HG02884 (cell line): Measurements from ENCODE around the gene RYR3.

ENCODE experiments used
- ATAC-seq: cut with Tn5 transposase; IDR thresholded peaks from one replicate; pipeline ENCODE4 v1.9.1; 2021; ENCODE audit warnings: mild to moderate bottlenecking, moderate library complexity; ENCODE audit not compliant: unreplicated experiment

Gene RYR3

DNA sequence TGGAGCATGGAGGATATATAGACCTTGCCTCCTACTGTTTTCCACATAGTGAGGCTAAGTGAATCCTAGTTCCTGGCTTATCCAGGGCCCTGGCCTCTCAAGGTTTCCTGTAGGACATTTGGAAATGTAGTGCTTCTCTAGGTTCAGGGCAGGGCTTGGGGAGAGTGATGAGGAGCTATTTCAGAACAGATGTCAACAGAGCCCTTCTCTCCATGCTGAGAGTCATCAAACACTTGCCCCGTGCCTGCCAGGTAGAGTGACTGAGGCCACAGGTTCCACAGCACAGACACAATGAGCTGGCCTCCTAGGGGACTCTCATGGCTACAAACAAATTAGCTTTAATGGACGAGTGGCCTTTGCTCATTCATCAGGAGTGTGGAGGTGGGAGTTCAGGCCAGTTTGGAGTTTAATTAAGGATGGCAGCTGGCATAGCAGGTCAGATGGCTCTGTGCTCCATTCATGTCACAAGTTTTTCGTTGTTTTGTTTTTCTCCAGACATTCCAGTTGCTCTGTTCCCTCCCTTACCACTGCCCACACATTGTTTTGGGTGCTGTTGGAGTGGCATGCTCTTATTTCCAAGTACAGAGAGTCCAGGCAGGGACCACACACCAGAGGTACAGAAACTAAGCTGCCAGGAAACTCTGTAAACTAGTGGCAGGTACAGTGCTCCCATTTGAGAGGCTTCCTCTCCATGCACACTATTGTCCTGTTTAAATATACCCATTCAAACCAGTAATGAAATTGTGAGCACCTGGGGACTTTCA lies 189.8 kb downstream of the RYR3 start:
- no peak for ATAC-seq

GRCh38 chr15:33503681-33504080 lies 192.9 kb downstream of the RYR3 start:
- ATAC-seq, result no peak

- no peak for ATAC-seq
Measured at GRCh38 chr15:33506781-33507296, 196.1 kb downstream of the RYR3 start.

DNA sequence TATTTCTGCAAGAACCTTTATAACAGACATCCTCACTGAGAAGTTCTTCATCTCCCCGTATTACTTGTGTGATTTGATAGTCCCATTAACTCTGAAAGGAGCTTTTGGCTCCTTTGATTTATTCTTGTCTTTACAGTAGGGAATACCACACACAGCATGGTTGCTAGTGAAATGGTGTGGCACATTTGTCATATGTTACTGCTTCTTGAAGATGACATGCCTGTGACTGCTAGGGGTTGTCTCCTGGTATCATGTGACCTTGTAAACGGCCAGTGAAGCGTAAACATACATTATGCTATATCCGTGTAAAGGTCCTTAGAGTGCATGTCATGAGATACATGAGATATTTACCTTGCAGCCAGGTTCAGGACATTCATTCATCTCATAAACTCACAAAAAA lies 197.9 kb downstream of the RYR3 start:
- ATAC-seq, result no peak

DNA sequence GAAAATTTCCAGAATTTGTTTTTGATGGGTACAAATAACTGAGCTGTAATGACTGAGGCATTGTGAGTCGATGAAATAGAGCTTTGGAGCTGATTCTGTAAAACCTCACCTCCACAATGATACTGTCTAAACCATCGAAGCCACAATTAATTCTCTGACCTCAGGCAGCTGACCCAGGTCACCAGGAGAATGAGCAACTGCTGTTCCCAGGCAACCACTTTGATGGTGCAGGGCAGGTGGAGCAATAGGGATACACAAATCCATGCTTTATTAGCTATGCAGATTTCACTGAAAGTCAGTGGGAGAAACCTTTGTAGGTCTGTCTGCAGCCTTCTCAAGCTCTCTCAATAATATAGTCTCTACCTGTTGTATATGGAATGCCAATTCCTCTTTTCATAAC lies 204.4 kb downstream of the RYR3 start:
- no peak for ATAC-seq

- ATAC-seq, result no peak
Measured at GRCh38 chr15:33516563-33516962, 205.8 kb downstream of the RYR3 start.

- ATAC-seq, result no peak
Measured at GRCh38 chr15:33517944-33518343, 207.2 kb downstream of the RYR3 start.

- ATAC-seq, result no peak
Measured at GRCh38 chr15:33518421-33518820, 207.7 kb downstream of the RYR3 start.

DNA sequence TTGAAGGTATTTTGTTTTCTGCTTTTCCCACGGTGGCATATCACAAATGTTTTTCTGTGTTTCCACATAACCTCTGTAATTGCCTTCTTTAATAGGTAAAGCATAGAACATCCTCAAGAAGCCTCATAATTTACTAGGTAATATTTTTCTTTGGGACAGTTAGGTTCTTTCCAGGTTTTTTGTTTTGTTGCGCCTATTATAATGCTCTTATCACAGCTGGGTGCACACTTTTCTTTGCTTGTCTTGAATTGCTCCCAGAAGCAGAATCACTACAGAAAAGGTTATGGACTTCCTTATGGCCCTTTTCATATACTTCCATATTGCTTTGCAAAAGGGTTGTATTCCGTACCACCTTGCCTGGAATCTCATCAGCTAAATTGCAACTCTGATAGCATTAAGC lies 213.5 kb downstream of the RYR3 start:
- no peak for ATAC-seq

DNA sequence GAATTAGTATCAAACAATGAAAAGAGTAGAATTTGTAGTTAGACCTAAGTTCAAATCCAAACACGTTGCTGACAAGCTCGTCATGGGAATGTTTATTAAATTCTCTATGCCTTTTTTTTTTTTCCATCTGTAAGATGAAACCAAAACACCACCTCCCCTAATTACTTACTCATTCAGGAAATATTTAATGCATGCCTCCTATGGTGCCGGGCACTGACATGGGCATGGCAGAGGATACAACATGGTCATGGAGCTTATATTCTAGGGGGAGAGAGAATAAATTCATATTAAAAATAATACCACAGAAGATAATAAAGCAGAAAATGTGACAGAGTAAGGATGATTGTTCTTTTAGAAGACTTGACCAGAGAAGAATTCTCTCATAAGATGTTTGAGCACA lies 215.8 kb downstream of the RYR3 start:
- ATAC-seq, result no peak

DNA sequence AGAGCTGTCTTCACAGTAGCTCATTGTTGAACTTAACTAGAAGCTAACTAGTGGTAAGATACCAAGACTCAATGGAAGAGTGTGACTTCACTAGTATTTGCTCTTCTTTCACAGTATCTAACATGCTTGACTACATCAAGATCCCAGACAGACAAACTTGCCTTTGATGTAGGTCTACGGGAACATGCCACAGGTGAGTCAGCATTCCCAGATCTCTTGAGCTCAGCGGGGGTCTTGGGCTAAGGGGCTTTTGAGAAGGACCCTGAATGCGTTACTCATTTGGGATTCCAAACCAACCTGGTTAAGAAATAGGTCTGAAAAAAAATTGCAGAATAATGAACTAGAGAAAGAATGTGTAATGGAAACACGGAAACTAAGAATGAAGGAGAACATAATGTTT lies 222.4 kb downstream of the RYR3 start:
- no peak for ATAC-seq

DNA sequence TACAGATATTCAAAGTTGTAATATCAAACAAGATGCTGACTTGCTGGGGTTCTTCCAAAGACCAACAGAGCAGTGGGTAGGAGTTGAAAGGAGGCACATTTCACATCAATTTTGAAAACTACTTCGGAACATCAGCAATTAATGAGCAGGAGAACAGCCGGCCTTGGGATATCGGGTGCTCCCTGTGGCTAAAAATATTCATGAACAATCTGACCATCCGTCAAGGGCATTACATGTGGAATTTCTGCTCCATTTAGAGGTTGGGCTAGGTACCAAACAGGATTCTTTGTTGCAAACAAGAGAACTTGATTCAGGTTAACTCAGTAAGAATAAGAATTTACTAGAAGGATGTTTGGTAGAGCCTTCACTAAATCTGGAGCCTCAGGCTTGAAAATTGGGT lies 223.9 kb downstream of the RYR3 start:
- no peak for ATAC-seq

GRCh38 chr15:33535135-33535534 lies 224.4 kb downstream of the RYR3 start:
- ATAC-seq, result no peak

GRCh38 chr15:33539825-33540573 lies 229.2 kb downstream of the RYR3 start:
- no peak for ATAC-seq

- no peak for ATAC-seq
Measured at GRCh38 chr15:33543957-33544356, 233.2 kb downstream of the RYR3 start.

DNA sequence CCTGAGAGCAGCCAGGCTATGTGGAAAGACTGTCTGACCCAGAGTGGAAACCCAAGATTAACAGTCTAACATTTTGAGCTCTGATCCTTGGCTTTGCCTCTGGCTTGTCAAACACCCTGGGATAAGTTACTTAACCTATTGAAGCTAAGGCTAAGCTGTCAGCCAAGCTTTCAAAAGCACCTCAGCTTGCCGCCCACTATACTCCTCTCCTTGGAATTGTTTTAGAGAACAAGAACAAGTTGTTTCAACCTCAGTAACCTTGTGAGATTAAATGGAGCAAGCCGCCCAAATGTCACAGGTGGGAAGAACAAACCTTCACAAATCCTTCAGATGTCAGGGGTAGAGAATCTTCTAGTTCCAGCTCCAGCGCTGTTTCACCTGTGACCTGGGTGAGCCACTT lies 235.1 kb downstream of the RYR3 start:
- ATAC-seq, result no peak

DNA sequence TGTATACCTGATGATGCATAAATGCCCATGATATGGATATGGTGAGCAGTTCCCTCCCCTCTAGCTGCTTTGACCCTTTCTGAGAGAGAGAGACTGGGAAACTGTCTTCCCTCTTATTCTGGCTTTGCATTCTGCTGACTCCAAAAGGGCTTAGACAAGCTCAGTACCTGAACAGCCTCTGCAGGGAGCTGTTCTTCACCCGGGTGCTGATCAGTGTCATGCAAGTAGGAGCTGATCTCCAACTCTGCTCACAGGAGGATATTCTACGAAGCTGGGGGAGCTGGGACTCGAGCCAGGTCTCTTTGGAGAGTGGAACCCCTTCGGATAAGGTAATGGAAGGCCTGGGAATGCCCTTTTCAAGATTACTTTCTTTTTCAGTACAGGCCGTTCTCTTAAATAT lies 237.1 kb downstream of the RYR3 start:
- ATAC-seq, result no peak

GRCh38 chr15:33551860-33552259 lies 241.1 kb downstream of the RYR3 start:
- ATAC-seq, result no peak

GRCh38 chr15:33553157-33553556 lies 242.4 kb downstream of the RYR3 start:
- no peak for ATAC-seq

DNA sequence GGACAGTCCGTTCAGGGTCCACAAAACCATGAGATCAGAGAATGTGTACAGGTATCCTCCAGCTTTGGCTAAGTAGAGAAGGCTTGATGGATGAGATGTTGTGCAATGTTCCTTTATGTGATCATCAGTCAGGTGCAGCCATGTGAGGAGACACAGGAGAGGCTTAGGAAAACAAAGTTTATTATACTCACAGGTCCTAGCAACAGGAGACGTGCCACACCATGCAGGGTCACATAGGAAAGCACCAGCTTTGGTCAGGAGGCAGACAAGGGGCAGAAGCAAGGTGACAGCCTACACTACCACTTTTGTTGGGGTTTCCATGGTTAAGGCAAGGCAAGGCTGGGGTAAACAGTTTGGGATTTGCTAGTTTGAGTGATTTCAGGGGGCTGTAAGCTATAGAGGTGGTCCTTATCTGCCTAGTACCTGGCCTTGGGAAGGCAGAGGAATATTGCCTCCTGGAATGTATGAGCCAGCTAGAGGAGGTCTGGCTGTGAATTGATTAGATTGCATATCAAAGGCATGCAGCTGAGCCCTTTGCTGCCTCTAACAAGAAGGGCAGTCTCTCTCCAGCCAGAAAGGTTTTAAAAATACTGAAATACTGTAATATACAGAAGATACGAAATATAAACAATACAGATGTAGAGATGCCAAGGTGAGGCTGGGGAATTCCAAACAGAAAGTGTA lies 248.6 kb downstream of the RYR3 start:
- ATAC-seq, result no peak

DNA sequence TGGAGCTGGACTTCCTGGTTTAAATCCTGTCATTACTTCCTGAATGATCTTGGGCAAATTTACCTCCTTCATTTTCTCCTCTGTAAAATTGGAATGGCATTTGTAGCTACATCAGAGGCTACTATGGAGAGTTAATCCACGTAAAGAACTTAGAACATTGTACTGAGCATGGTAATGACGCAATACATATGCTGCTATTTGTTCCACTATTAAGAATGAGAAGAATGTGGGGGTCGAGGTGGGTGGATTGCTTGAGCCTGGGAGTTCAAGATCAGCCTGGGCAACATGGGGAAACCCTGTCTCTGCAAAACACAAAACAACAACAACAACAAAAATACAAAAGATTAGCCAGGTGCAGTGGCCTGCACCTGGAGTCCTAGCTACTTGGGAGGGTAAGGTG lies 250.6 kb downstream of the RYR3 start:
- ATAC-seq, result no peak

- ATAC-seq, result no peak
Measured at GRCh38 chr15:33561967-33562366, 251.2 kb downstream of the RYR3 start.
